Measurements from ENCODE around the gene COTL1.
"Not testable (repeated sequence)": the region's sequence is repeated elsewhere in the genome, so short reads cannot be mapped to it uniquely, and the experiment has no call there.

The COTL1 gene

DNA sequence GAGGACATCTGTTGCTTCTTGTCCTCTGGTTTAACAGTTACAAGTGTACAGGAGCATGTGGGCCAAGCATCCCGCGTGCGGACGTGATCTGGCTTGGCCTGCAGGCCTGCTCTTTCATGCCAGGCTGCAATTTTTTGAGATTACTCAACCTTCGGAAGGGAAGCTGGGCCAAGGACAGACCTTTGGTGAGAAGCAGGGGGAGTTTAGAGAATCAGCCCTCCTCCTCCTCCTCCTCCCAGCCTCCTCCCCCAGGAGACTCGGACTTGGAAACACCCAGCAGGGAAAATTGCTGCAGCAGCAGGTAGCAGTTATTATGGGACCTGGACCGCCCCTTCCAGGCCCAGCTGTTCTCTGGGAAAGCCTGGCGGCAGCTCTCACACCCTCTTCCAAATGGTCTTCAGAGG lies 25.3 kb upstream of the COTL1 start:
- no peak for DNase-seq (ENCODE audit: low read depth in 2 of 2)

DNA sequence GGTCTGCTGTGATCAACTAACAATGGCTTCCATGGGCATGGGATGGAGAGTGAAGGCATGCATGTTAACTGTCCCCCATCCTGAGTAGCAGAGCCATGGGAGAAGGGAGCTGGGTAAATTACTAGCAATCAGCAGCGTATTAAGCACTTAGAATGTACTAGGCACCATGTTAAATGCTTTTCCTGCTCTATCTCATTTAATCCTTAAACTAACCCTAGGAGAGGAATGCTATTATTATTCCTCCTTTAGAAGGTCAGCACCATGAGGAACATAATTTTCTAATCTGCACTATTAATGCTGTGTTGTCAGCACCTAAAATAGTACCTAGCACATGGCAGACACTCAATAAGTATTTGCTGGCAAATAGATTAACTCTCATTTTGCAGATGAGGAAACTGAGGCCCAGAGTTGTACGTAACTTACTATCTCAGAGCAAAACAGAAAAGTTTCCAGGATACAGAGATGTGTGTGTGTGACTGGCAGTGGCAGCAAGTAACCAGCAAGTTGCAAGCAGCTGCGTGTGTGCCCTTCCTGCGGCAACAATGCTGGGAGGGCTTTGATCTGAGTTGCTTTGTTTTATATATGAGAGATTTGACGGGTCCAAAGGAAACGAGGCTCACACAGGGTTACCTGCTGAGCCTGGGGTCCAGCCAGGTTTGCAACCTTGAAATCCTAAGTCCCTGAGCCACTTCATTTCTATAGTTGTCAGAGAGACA lies 23.9 kb upstream of the COTL1 start:
- DNase-seq (ENCODE audit: low read depth in 2 of 2): no peak

DNA sequence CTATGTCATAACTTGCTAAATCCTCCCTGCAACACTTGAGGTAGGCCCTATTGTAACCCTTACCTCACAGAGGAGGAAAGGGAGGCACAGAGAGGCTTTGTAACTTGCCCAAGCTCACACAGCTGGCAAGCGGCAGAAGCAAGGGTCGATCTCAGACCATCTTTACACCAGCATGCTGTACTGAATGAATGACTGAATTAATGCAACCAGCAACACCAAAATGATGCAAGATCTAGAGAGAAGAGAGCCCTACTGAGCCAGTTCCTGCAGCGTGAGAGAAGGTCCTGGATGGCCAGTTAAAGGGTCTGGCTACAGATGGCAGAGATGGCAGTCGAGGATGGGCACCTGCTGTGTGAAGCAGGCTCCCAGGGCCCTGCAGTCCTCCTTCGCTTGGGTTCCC lies 22.3 kb upstream of the COTL1 start:
- no peak for DNase-seq (ENCODE audit: low read depth in 2 of 2)

DNA sequence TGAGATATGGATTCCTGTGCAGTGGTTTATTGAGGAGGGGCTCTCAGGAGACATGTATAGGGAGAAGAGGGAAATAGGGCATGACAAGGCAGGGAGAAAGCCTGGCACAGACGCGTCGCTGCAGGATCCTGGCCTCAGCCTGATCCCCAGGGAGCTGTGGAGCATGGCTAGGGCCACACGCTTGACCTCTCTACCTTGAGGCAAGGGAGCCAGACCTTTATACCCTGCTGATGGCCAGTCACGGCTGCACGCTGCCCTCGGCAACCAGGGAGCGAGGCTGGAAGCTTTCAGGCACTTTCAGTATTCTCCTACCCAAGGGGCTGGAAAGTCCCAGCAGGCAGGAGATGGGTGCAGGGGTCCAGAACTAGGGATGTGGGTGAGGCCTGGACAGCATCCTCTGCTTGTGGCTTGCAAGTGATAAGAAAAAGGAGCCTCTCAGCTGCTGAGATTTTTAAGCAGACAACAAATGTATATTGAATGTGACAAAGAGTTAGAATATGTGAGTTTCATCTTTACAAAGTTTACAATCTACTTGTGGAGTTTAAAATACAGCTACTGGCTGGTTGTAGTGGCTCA lies 20.4 kb upstream of the COTL1 start:
- DNase-seq (ENCODE audit: low read depth in 2 of 2): no peak

DNA sequence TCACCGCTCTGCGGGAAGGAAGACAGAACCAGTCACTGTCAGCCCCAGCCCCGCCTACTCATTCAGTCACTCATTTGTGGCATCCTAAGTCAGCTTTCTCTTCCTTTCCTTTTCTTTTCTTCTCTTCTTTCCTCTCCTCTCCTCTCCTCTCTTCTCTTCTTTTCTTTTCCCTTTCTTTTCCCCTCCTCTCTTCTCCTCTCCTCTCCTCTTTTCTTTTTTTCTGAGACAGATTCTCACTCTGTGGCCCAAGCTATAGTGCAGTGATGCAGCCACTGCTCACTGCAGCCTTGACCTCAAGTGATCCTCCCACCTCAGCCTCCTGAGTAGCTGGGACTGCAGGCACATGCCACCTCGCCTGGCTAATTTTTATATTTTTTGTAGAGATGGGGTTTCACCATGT lies 19.8 kb upstream of the COTL1 start:
- no peak for DNase-seq (ENCODE audit: low read depth in 2 of 2)

DNA sequence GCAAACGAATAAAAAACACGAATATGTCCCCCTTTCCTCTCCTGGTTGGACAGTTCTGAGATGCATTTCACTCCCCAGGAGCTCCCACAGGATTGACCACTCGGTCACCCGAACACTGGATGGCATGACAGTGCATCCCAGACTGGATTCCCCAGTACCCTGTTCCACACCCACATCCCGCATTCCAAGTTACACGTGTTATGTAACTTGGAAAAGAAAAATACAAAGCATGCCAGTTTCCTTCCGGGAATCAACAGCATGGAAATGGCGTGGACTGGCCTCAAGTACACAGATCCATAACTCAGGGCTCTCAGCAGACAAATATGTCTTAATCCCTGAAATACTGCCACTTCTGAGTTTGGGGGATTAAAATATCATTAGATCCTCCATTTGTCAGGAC lies 17.8 kb upstream of the COTL1 start:
- DNase-seq (ENCODE audit: low read depth in 2 of 2): no peak

DNA sequence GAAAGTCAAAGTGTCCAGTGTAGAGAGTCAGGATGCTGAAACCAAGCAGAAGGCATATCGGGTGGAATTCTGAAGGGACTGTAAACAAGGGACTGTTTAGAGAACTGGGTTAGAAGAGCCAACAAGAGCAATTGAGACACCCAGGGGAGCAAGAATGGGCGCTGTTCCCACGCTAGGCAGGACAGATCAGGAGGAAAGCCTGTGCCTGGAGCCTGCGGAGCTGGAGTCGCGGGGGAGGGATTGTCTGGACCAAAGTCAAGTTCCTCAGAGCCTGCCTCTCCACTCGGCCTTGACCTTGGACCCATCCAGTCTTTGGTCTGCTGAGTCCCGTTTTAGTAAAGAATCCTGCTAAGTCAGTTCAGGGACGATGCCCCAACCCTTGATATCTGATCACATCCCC lies 15.7 kb upstream of the COTL1 start:
- DNase-seq (ENCODE audit: low read depth in 2 of 2): no peak

DNA sequence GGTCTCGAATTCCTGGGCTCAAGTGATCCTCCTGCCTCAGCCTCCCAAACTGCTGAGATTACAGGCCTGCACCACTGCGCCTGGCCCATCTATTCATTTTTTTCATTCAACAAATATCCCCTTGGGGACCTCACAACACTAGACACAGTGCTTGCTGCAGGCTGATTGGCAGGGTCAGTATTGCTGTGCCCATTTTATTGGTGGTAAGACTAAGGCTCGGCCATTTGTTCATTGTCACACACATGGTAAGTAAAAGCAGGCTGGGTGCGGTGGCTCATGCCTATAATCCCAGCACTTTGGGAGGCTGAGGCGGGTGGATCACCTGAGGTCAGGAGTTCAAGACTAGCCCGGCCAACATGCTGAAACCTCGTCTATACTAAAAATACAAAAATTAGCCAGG lies 15.0 kb upstream of the COTL1 start:
- DNase-seq (ENCODE audit: low read depth in 2 of 2): not testable (repeated sequence)

DNA sequence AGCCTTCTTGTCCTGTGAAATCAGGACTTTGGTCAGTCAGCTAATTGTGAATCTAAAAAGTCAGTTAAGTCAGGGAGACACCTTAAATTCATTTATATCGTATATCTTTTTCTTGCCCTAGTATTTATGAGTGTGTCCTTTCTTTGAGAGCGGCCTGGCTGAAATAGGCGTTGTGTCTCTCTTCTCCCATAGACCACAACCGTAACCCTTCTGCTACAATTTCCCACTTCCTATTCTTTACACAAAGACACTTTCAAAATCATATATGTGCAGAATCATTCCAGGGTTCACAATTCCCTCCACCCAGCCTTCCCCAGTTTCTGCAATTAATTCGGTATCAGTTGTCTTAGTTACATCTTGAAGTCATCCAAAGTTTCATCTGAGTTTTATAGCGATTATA lies 14.0 kb upstream of the COTL1 start:
- no peak for DNase-seq (ENCODE audit: low read depth in 2 of 2)

DNA sequence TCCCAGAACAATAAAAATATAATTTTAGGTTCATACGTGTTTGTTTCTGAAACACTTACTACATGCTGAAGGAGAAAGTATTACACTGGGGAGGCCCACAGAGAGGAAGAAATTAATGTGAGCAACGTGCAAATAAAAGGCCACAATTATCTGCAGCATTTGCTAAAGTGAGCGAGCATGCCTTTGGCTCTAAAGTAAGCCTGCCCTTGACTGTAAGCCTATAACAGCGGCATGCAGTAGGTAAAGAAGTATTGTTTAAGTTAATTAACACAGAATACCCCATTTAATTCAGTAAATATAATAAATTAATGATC lies 13.2 kb upstream of the COTL1 start:
- DNase-seq (ENCODE audit: low read depth in 2 of 2): no peak

DNA sequence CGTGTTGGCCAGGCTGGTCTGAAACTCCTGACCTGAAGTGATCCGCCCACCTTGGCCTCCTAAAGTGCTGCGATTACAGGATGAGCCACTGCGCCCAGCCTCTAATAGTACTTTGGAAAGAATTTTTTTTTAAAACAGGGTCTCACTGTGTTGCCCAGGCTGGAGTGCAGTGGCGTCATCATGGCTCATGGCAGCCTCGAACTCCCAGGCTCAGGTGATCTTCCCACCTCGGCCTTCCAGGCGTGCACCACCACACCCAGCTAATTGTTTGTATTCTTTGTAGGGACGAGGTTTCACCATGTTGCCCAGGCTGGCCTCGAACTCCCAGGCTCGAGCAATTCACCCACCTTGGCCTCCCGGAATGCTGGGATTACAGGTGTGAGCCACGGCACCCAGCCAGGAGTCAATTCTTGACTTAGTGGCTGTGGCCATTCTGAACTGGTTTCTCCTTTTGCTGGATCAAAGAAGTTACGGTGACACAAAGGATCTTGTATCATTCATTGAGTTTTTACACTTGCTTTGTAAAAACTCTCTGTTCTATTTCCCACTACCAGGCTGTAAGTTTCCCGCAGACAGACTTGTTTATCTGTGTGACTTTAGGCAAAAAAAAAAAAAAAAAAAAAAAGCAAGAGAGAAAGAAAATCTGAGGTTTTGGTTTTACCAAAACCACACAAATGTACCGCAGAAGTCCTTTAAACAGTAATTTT lies 12.7 kb upstream of the COTL1 start:
- DNase-seq (ENCODE audit: low read depth in 2 of 2): no peak

DNA sequence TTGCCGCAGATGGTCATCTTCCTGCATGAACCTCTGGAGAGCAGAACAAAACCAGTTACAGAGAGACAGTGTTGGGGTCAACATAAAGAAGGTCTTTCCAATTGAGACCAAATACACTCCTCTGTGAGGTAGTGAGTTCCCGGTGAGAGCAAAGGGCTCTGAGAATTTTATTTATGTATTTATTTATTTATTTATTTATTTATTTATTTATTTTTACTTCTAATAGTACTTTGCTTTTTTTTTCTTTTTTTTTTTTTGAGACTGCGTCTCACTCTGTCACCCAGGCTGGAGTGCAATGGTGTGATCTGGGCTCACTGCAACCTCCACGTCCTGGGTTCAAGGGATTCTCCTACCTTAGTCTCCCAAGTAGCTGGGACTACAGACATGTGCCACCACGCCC lies 12.1 kb upstream of the COTL1 start:
- DNase-seq (ENCODE audit: low read depth in 2 of 2): no peak

DNA sequence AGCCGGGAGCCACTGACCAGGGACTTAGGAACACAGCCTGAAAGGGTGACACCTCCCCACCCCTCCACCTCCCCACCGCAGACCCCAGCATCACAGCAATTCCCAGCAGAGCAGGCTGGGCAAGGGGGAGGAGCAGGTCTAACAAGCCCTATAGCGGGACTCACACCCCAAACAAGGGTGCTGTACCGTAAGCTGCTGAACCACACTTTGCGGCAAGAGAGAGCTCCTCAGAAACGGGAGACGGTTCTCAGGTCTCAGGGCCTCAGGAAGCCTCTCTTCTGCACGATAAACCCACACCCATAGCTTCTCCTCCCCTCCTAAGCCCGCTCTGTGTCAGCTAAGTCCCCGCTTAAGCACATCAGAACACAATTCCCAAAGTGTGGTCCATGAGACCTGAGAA lies 11.7 kb upstream of the COTL1 start:
- no peak for DNase-seq (ENCODE audit: low read depth in 2 of 2)

DNA sequence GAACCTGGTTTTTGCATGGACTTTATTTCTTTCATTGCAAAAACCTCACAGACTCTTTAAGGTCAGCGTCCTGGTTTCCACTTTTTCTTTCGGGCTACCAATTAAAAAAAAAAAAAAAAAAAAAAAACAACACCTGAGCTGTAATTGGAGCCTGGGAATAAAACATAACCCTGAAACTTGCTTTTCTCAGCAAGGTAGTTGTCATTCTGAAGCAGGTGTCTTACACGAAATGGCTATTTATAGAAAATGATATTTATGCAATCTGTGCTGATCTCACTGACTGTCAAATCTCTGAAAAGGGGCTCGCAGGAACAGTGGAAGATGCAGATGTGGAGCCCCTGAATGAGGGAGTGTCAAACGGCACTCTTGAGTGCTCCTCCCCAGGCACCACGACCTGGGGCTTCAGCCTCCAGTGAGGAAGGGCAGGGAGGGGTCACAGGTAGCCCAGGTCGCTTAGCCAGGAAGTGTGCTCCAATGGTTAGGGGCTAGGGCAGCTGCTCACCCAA lies 10.4 kb upstream of the COTL1 start:
- no peak for DNase-seq (ENCODE audit: low read depth in 2 of 2)

DNA sequence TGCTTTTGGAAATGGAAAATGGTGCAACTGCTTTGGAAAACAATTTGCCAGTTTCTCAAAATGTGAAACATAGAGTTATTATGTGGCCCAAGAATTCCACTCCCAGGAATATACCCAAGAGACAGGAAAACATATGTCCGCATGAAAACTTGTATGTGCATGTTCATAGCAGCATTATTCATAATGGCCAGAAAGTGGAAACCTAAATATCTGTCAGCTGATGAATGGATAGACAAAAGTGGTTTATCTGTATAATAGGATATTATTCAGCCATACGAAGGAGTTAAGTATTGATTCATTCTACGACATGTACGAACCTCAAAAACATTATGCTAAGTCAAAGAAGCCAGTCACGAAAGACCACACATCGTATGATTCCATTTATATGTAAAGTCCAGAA lies 7.7 kb upstream of the COTL1 start:
- DNase-seq (ENCODE audit: low read depth in 2 of 2): no peak

DNA sequence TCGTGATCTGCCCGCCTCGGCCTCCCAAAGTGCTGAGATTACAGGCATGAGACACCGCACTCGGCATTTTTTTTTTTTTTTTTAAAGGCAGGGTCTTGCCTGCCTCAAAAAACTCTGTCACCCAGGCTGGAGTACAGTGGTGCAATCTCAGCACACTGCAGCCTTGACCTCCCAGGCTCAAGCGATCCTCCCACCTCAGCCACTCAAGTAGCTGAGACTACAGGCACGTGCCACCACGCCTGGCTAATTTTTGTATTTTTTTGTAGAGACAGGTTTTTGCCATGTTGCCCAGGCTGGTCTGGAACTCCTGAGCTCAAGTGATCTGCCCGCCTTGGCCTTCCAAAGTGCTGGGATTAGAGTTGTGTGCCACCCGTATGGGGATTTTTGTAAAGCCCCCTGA lies 3.0 kb upstream of the COTL1 start:
- DNase-seq (ENCODE audit: low read depth in 2 of 2): not testable (repeated sequence)

DNA sequence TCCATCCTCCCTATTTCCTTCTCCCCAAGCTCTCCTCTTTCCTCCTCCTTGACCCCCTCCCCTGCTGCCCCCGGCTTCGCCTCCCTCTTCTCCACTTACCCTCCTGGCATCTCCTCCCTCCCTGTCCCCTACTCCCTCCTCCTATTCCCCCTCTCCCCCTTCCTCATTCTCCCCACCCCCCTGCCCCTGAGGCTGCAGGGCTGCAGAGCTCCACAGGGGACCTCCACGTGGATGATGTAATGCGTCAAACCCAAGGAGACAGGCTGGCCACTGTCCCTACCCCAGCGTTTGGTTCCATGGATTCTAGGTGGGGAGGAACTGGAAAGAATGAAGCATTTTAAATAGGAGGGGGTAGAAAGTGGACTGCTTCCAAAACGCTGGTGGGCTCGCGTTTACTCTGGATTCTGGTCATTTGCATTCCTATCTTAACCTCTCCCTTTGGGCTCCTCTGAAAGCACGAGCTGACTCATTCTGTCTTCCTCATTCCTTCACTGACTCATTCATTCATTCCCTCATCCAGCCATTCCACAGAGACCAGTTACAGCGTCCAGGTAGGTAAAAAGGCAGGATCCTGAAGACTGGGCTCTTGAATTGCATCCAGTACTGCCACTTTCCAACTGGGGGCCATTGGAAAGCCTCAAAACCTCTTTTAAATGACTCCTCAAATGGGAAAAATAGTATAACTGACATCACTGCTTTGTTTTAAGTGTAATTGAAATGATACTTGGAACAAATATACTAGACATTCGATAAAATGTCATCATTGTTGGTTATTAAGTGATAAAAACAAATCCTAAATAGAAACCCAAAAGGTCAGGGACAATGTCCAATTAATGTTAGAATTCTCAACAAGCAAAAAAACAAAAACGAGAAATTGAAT lies 943 bp upstream of the COTL1 start:
- DNase-seq (ENCODE audit: low read depth in 2 of 2): no peak

DNA sequence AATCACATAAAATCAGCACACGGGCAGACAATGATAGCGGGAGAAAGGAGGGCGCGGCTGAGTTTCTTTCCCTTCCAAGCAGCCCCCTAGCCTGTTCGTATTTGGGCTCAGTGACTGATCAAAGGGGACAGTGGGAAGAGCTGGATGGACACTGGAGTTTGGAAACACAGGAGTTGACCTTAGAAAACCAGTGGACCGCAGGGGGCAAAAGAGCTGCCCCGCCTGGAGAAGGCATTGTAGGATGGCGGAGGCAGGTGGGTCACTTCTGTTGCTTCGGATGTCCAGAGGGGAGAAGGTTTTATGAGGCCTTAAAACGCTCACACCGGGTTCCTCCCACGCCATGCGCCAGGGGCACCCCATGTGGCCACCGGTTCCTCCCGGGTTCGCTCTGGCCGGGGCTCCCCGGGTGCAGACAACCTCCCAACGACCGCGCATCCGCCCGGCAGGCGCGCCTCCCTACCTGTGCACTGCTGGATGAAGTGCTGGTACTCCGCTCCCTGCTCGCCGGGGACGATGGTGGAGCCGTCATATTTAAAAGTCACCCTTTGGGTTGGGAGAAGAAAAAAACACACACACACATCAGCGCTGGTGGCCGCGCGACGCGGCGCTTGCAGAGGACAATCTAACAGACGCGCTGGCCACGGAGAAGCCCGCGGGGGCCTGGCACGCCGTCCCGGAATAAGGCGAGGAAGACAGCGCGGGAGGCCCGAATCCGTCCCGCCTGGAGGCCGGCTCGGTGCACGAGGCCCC lies 662 bp downstream of the COTL1 start:
- no peak for DNase-seq (ENCODE audit: low read depth in 2 of 2)

DNA sequence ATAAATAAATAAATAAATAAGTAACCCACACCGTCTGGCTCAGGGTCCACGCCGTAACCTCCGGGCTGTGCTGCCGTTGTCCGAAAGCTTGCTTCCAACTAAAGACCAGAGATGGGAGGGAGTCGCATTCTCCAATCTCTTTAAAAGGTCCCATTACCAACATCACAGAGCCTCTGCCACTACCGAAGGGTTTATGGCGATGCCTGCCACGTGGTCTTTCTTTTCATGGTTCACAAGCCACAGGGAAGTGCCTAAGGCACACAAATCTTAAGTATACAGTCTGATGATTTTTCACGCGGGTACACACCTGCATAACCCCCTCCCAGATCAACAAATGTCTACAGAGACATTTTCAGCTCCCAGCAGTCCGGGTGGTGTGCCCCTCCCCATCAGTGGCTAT lies 1.4 kb downstream of the COTL1 start:
- DNase-seq (ENCODE audit: low read depth in 2 of 2): no peak

DNA sequence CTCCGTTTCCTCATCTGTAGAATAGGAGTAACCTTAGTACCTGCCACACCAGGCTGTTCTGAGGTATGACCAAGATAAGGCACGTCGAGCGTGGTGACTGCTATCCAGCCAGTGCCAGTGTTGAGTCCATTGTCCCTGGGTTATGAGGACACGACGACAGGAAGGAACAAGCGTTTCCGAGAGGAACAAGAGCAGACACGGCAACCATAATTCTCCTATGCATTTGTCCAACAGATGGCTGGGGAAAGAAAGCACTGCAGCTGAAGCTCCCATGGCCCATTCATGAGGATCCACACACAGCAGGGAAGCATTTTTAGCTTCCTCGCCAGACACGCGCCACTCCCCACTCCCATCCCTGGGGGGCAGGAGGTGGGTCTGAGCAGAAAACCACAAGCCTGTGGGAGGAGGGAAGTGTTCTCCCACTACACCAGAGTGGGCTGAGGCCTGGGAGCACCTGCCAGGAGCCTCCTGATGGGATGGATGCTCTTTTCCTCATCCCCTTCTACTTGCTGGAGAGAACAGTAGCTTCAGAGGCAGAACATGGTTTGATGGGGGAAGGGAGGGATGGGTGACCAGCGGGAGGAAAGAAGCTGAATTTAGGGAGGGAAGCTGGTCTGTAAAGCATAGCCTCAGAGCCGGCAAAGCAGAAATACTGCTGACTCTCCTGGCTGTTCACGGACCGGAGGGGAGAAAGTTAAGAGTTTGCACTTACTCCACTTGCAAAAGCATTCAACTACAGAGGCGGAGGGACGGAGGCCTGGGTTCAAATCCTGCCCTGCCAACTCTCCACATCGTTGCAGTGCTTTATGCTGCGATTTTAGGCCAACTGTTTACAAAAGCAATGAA lies 2.7 kb downstream of the COTL1 start:
- no peak for DNase-seq (ENCODE audit: low read depth in 2 of 2)

DNA sequence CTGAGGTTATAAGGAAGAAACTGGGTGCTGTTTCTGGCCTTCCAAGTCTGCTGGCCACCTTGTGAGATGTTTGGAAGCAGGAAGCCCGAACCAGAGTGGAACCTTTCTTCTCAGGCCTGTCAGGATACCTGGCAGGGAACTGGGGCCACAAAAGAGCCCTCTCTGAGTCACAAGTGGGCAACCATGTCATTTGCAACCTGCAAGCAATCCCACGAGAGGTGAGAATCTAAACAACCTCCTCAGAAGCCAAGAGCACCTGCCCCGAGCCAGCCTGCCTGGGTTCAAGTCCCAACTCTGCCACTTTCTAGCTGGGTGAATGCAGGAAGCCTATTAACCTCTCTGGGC lies 3.3 kb downstream of the COTL1 start:
- DNase-seq (ENCODE audit: low read depth in 2 of 2): no peak

Data from stimulated activated CD4-positive, alpha-beta T cell treated with anti-CD3 and anti-CD28 coated beads, Interleukin-1b, Interleukin-23, amount 100 ng/mL, for 1 hour (primary cell).